PC-3 (cell line): ENCODE data around the gene ZNF382. TPM values are rescaled to one million over a fixed set of nuclear protein-coding genes. Genes with fewer than 3 reads are reported as not detected.

Experiments
- ATAC-seq: fragments of 200-7000 bp; cut with Tn5 transposase; 2 replicates; pipeline ENCODE4 v1.9.1; 2020; ENCODE audit warnings: mild to moderate bottlenecking, moderate library complexity
- BruUV-seq: library from RNA; stranded (reverse); fragments of 400-500 nt; replicated peaks from 2 replicates; lab custom pipeline; 2021; lab: Mats Ljungman, UMichigan
- CTCF ChIA-PET: fragments of 300-600 bp; sonication (Branson Sonifier 250); formaldehyde crosslinking; loops from one replicate; lab custom pipeline; 2022; ENCODE audit warnings: antibody characterized with exemption; lab: Charles Lee
- POLR2A ChIA-PET: fragments of 300-600 bp; sonication (Branson Sonifier 250); formaldehyde crosslinking; loops from one replicate; lab custom pipeline; 2022; ENCODE audit warnings: antibody characterized with exemption; ENCODE audit not compliant: unreplicated experiment; lab: Charles Lee
- DNase-seq: peaks from one replicate; pipeline ENCODE4 v3.0.0-alpha.2; 2015
- H2AFZ ChIP-seq: fragments of 300-600 bp; sonication (generic); 2 replicates; pipeline ENCODE4 v1.6.0; 2016; ENCODE audit warnings: antibody characterized with exemption, low read length
- H3F3A ChIP-seq: fragments of 300-600 bp; sonication (generic); one replicate; pipeline ENCODE4 v1.6.0; 2017; ENCODE audit warnings: antibody characterized with exemption, low read length, control low read depth, mild to moderate bottlenecking; ENCODE audit not compliant: unreplicated experiment
- H3K27ac ChIP-seq: fragments of 300-600 bp; sonication (generic); 2 replicates; pipeline ENCODE4 v1.5.1; 2016; ENCODE audit warnings: mild to moderate bottlenecking, low read length
- H3K27me3 ChIP-seq: fragments of 300-600 bp; sonication (generic); 2 replicates; pipeline ENCODE4 v1.6.1; 2016; ENCODE audit warnings: low read length, mixed read lengths
- H3K36me3 ChIP-seq: fragments of 300-600 bp; sonication (generic); 2 replicates; pipeline ENCODE4 v1.6.1; 2016; ENCODE audit warnings: low read depth, mixed run types, low read length, mixed read lengths
- H3K4me1 ChIP-seq: fragments of 300-600 bp; sonication (generic); 2 replicates; pipeline ENCODE4 v1.5.1; 2016; ENCODE audit warnings: low read length; ENCODE audit not compliant: insufficient read depth
- H3K4me2 ChIP-seq: fragments of 300-600 bp; sonication (generic); 2 replicates; pipeline ENCODE4 v1.6.0; 2016; ENCODE audit warnings: low read length
- H3K4me3 ChIP-seq: fragments of 300-600 bp; sonication (generic); 2 replicates; pipeline ENCODE4 v1.5.1; 2016; ENCODE audit warnings: mild to moderate bottlenecking, low read length, mixed read lengths
- H3K79me2 ChIP-seq: fragments of 300-600 bp; sonication (generic); 2 replicates; pipeline ENCODE4 v1.6.1; 2017; ENCODE audit warnings: low read length, mixed read lengths
- H3K9ac ChIP-seq: fragments of 300-600 bp; sonication (generic); 2 replicates; pipeline ENCODE4 v1.6.0; 2016; ENCODE audit warnings: mild to moderate bottlenecking, low read length
- H3K9me2 ChIP-seq: fragments of 300-600 bp; sonication (generic); replicated peaks from 2 replicates; pipeline ENCODE4 v1.6.1; 2016; ENCODE audit warnings: mixed run types, low read length, mixed read lengths
- H3K9me3 ChIP-seq: fragments of 300-600 bp; sonication (generic); 2 replicates; pipeline ENCODE4 v1.6.1; 2016; ENCODE audit warnings: low read length, mixed read lengths
- H4K20me1 ChIP-seq: fragments of 300-600 bp; sonication (generic); 2 replicates; pipeline ENCODE4 v1.6.1; 2016; ENCODE audit warnings: low read length, mixed read lengths
- CTCF ChIP-seq: fragments of 300-600 bp; sonication (generic); conservative IDR thresholded peaks from 2 replicates; pipeline ENCODE4 v1.5.1; 2017; ENCODE audit warnings: antibody characterized with exemption, low read depth, mild to moderate bottlenecking, low read length
- EZH2 ChIP-seq: fragments of 300-600 bp; sonication (generic); IDR thresholded peaks from one replicate; pipeline ENCODE4 v1.6.1; 2017; ENCODE audit warnings: antibody characterized with exemption, mild to moderate bottlenecking, low read length; ENCODE audit not compliant: unreplicated experiment
- EZH2phosphoT487 ChIP-seq: fragments of 300-600 bp; sonication (generic); IDR thresholded peaks from 2 replicates; pipeline ENCODE4 v1.6.1; 2018; ENCODE audit warnings: mild to moderate bottlenecking, antibody characterized with exemption, low read length, borderline replicate concordance
- intact Hi-C: fragments of 100-400 bp; cut with micrococcal nuclease; formaldehyde crosslinking; loops from 2 replicates; pipeline ENCODE4 v1.9.0; 2023
- total RNA-seq: library from RNA; depleted of rRNA; stranded (reverse); fragments of >200 nt; gene quantifications from 2 replicates; pipeline ENCODE4 v1.2.3, GENCODE V29; 2014

The ZNF382 gene
- total RNA-seq, 1 experiment from 2014 or later: 0.91 TPM

DNA sequence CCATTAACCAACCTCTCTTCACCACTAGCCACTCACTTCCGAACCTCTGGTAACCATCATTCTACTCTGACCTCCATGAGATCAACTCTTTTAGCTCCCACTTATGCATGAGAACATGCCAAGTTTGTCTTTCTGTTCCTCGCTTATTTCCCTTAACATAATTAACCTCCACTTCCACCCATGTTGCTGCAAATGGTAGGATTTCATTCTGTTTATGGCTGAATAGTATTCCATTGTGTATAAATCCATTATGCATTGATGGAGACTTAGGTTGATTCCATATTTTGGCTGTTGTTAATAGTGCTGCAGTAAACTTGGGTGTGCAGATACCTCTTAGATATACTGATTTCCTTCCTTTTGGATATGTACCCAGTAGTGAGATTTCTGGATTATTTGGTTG lies 30.2 kb downstream of the ZNF382 start:
- Histone ChIP-seq H3K4me2 (no peak overlapping the region), H3K9ac (no peak overlapping the region), H4K20me1 (no peaks in the 10 kb centered on the region), H3K79me2 (no peaks in the 10 kb centered on the region), H3K36me3 (peaks cover 24% of the 10 kb centered on the region), H3F3A (no peaks in the 10 kb centered on the region), H3K27ac (no peak overlapping the region), H3K4me1 (no peaks in the 10 kb centered on the region), H2AFZ (no peak overlapping the region), H3K9me2 (no peaks in the 10 kb centered on the region), H3K27me3 (no peaks in the 10 kb centered on the region), H3K4me3 (no peak overlapping the region), H3K9me3 (peaks cover 29% of the 10 kb centered on the region)
- ChIA-PET POLR2A (no interaction called here), CTCF (no interaction called here)
- DNase-seq: no peak
- TF ChIP-seq EZH2 (no peak), EZH2phosphoT487 (no peak), CTCF (no peak)
- intact Hi-C loops: no loop called here
- ATAC-seq: no peak
- BruUV-seq: no TSS peak

DNA sequence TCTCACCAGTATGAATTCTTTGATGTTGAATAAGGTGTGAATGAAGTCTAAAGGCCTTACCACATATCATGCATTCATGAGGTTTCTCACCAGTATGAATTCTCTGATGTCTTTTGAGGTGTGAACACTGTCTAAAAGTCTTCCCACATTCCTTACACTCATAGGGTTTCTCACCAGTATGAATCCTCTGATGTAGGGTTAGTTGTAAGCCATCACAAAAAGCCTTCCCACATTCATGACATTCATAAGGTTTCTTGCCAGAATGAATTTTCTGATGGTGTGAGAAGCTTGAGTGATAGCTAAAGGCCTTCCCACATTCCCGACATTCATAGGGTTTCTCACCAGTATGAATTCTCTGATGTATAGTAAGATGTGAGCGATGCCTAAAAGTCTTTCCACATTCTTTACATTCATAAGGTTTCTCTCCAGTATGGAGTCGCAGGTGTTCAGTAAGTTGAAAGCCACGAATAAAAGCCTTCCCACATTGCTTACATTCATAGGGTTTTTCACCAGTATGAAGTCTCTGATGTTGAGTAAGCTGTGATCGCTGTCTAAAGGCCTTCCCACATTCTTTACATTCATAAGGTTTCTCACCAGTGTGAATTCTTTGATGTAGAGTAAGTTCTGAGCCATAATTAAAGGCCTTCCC lies 33.9 kb downstream of the ZNF382 start:
- intact Hi-C loops: no loop called here
- ChIA-PET POLR2A (no interaction called here), CTCF (no interaction called here)
- no peak overlapping the region for H3K9ac ChIP-seq
- H2AFZ ChIP-seq: no peak overlapping the region
- TF ChIP-seq EZH2: no peak
- no peak for TF ChIP-seq CTCF
- no peaks in the 10 kb centered on the region for H3K9me2 ChIP-seq
- H3K4me3 ChIP-seq: no peak overlapping the region; the same call in 1 of the 2 replicates
- no peaks in the 10 kb centered on the region for H3K79me2 ChIP-seq
- BruUV-seq: no TSS peak
- H4K20me1 ChIP-seq: no peaks in the 10 kb centered on the region
- H3K36me3 ChIP-seq: peaks cover 50% of the 10 kb centered on the region
- H3K27me3 ChIP-seq: no peaks in the 10 kb centered on the region
- H3F3A ChIP-seq: no peaks in the 10 kb centered on the region
- no peak overlapping the region for H3K27ac ChIP-seq
- no peak for ATAC-seq
- H3K4me2 ChIP-seq: no peak overlapping the region
- H3K9me3 ChIP-seq: peaks cover 39% of the 10 kb centered on the region
- H3K4me1 ChIP-seq: no peaks in the 10 kb centered on the region
- no peak for DNase-seq

GRCh38 chr19:36646746-36647145 lies 41.6 kb downstream of the ZNF382 start:
- no TSS peak for BruUV-seq
- Histone ChIP-seq H2AFZ (no peak overlapping the region), H3K9ac (no peak overlapping the region), H3K4me1 (no peaks in the 10 kb centered on the region), H3K27me3 (no peaks in the 10 kb centered on the region), H3K36me3 (peaks cover 55% of the 10 kb centered on the region), H3K4me2 (no peak overlapping the region), H3K4me3 (no peak overlapping the region), H3K9me3 (0 out of 2 replicates have a peak, but pooled peaks cover 7% of the 10 kb centered on the region), H3F3A (no peaks in the 10 kb centered on the region), H3K79me2 (no peaks in the 10 kb centered on the region), H3K27ac (no peak overlapping the region), H4K20me1 (no peaks in the 10 kb centered on the region), H3K9me2 (no peaks in the 10 kb centered on the region)
- DNase-seq (no peak), ATAC-seq (no peak)
- TF ChIP-seq EZH2phosphoT487 (no peak), EZH2 (no peak), CTCF (no peak)
- ChIA-PET CTCF (no interaction called here), POLR2A (no interaction called here)
- intact Hi-C loops: no loop called here
